ENCODE measurements around the gene ELK4.

DNA sequence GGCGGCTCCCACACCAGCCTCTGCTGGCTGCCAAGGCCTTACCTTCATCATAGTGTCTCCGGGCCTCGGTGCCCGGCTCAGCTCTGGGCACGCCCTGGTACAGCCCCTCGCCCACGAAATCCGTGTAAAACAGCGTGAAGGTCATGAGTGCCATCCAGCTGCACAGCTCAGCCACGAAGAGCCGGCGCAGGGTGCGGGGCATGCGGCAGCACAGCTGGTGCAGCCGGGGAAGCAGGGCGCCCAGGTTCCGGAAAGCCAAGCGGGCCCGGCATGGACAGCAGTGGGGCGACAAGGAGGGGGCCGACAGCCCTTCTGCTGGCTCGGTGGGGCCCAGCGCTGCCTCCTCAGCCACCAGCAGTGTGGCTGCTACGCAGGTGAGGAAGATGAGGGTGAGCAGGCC is 31.0 kb upstream of the ELK4 start:
- TF ChIP-seq CREB1 (IDR thresholded peaks at IDR 0.05; ENCODE audit: low read depth): no peak
- TF ChIP-seq EP300 (IDR thresholded peaks at IDR 0.05; ENCODE audit: borderline replicate concordance): no peak
- no peak for TF ChIP-seq TEAD4 (IDR thresholded peaks at IDR 0.05)
- no peak for TF ChIP-seq FOXM1 (IDR thresholded peaks at IDR 0.05; ENCODE audit: borderline replicate concordance, low read depth)

All from Ishikawa (cell line).